ENCODE data around the gene PSMA2.

The PSMA2 gene

GRCh38 chr7:42876182-42877068, 55.5 kb downstream of the PSMA2 start:
- peak; percentile 16 for DNase-seq (ENCODE audit: extremely low read depth, low read depth)
- no peak overlapping the region for H3K4me3 ChIP-seq (replicated peaks; ENCODE audit: low read depth, low read length)
- peak; percentile 74 for TF ChIP-seq CTCF (IDR thresholded peaks at IDR 0.05; ENCODE audit: low read depth, low read length, missing control alignments)

- peak; percentile 30 for DNase-seq (ENCODE audit: extremely low read depth, low read depth)
- H3K4me3 ChIP-seq (replicated peaks; ENCODE audit: low read depth, low read length) = no peak overlapping the region
- no peak for TF ChIP-seq CTCF (IDR thresholded peaks at IDR 0.05; ENCODE audit: low read depth, low read length, missing control alignments)
These were observed 62.6 kb downstream of the PSMA2 start for GRCh38 chr7:42869131-42870020.

- DNase-seq (ENCODE audit: extremely low read depth, low read depth) = no peak
- TF ChIP-seq CTCF (IDR thresholded peaks at IDR 0.05; ENCODE audit: low read depth, low read length, missing control alignments) = no peak
- no peak overlapping the region for H3K4me3 ChIP-seq (replicated peaks; ENCODE audit: low read depth, low read length)
These were observed 63.5 kb downstream of the PSMA2 start for GRCh38 chr7:42868480-42868879.

Measured in HFF-Myc (cell line).